ENCODE results near the gene ARAF.

Gene ARAF

GRCh38 chrX:47558436-47558835 is 2.6 kb upstream of the ARAF start:
- H3K4me3 ChIP-seq (ENCODE audit: low read depth, low read length) = no peak overlapping the region
- no peak for DNase-seq (ENCODE audit: low read depth)
- no peak for TF ChIP-seq CTCF (conservative IDR thresholded peaks at IDR 0.05; ENCODE audit: low read depth, low read length)

- DNase-seq (ENCODE audit: low read depth) = no peak
- TF ChIP-seq CTCF (conservative IDR thresholded peaks at IDR 0.05; ENCODE audit: low read depth, low read length) = no peak
- peak overlapping the region; percentile 62 for H3K4me3 ChIP-seq (ENCODE audit: low read depth, low read length)
These were observed 649 bp upstream of the ARAF start for GRCh38 chrX:47560179-47560933.

- no peak for DNase-seq (ENCODE audit: low read depth)
- TF ChIP-seq CTCF (conservative IDR thresholded peaks at IDR 0.05; ENCODE audit: low read depth, low read length) = no peak
- peak overlapping the region; percentile 76 for H3K4me3 ChIP-seq (ENCODE audit: low read depth, low read length)
These were observed 700 bp downstream of the ARAF start for GRCh38 chrX:47561659-47562151.

- peak; percentile 65 for DNase-seq (ENCODE audit: low read depth)
- H3K4me3 ChIP-seq (ENCODE audit: low read depth, low read length) = no peak overlapping the region
- peak; percentile 64 for TF ChIP-seq CTCF (conservative IDR thresholded peaks at IDR 0.05; ENCODE audit: low read depth, low read length)
These were observed 1.7 kb downstream of the ARAF start for GRCh38 chrX:47562615-47563243.

GRCh38 chrX:47563801-47564315 is 2.9 kb downstream of the ARAF start:
- no peak overlapping the region for H3K4me3 ChIP-seq (ENCODE audit: low read depth, low read length)
- TF ChIP-seq CTCF (conservative IDR thresholded peaks at IDR 0.05; ENCODE audit: low read depth, low read length) = no peak
- DNase-seq (ENCODE audit: low read depth) = peak; percentile 79

- H3K4me3 ChIP-seq (ENCODE audit: low read depth, low read length) = no peak overlapping the region
- no peak for TF ChIP-seq CTCF (conservative IDR thresholded peaks at IDR 0.05; ENCODE audit: low read depth, low read length)
- DNase-seq (ENCODE audit: low read depth) = no peak
These were observed 3.6 kb downstream of the ARAF start for GRCh38 chrX:47564438-47565085.

Measured in choroid plexus epithelial cell (primary cell).